HG03196 (cell line): ENCODE data around the gene SEC23A.
"Not testable (repeated sequence)": the region's sequence is repeated elsewhere in the genome, so short reads cannot be mapped to it uniquely, and the experiment has no call there.

Experiments used
- ATAC-seq: cut with Tn5 transposase; IDR thresholded peaks from one replicate; pipeline ENCODE4 v1.9.1; 2021; ENCODE audit not compliant: unreplicated experiment

Gene SEC23A

DNA sequence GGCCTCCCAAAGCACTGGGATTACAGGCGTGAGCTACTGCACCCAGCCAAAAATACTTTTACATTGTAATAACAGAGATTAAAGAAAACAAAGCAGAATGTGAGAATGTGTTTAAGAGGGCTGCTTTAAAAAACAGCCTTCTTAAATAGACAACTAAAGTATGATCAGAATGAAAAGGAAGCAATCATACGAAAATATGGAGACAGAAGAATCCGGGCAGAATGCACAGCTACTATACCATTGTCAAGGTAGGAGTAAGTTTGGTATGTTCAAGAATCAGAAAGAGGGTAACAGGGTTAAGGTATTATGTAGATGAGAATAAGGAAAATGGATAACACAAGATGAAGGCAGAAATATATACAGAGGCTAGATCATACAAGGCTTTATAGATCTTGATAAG is 8.5 kb downstream of the SEC23A start:
- no peak for ATAC-seq

DNA sequence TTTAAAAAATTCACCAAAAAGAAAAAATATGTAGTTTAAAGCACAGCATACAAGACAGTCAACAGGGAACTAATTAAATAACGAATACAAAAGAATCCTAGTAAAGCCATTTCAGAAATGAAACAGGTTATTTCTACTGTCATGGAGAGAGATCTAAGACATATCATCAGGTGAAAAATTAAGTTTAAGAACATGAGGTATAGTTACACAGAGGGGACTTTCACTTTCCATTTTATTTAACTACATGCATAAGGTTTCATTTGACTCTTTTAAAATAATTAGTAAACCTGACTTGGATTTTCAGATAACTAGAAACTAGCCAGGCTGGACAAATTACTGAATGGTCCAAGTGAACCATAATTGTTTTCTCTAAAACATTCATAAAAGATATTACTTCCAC is 11.3 kb downstream of the SEC23A start:
- no peak for ATAC-seq

DNA sequence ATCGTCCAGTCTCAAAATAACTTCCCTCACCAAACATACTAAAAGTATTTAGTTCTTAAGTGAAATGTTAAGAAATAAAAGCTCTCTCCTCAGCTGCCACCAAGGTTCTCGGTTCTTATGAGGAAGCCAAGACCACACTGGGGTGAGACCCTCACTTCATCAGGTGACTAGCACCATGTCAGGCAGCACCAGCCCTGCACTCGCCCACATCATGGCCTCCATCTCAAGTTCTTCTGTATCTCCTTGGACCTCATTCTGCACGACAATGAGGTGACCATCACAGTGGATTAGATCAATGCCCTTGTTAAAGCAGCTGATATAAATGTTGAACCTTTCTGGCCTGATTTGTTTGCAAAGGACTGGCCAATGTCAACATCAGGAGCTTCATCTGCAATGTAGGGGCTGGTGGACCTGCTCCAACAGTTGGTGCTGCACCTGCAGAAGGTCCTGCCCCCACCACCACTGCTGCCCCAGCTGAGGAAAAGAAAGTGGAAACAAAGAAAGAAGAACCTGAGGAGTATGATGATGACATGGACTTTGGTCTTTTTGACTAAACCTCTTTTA is 12.4 kb downstream of the SEC23A start:
- no peak for ATAC-seq

DNA sequence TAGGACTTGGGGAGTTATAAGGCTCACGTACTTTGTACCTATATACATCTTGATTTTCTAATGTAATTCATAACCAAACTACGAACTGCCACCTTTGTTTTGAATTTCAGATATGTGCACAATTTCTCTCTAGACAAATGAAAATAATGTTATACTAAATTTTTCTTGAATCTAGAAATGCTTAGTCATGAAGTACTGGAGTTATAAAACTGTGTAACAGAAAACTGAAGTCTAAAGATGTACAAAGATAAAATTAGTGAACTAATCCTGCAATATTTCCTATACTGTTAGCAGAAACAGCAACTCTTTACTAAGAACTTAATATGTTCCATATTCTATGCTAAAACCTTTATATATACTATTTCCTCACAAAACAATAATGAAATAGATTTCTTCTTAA is 15.5 kb downstream of the SEC23A start:
- ATAC-seq, result no peak

DNA sequence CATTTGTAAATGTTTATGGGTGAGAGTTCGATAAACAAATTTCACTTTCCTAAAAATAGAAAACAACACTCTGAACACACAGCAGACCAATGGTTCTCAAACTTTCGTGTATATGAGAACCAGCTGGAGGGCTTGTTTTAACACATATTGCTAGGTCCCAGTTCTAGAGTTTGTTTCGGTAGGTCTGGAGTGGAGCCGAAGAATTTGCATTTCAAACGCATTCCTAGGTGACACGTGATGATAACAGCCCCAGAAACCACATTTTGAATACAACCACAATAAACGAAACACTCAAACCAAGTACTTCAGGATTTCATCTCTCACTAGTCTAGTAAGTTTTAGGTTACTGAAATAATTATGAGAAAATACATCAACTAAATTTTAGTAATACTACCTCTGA is 17.1 kb downstream of the SEC23A start:
- no peak for ATAC-seq

DNA sequence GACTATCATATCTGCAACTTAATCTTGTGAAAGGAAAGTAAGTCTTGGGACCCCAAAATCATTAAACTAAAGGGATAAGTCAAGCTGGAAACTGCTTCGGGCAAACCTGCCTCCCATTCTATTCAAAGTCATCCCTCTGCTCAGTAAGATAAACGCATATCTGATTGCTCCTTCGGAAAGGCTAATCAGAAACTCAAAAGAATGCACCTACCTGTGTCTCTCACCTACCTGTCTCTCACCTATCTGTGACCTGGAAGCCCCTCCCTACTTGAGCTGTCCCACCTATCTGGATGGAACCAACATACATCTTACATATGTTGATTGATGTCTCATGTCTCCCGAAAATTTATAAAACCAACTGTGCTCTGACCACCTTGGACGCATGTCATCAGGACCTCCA is 19.9 kb downstream of the SEC23A start:
- ATAC-seq, result no peak

DNA sequence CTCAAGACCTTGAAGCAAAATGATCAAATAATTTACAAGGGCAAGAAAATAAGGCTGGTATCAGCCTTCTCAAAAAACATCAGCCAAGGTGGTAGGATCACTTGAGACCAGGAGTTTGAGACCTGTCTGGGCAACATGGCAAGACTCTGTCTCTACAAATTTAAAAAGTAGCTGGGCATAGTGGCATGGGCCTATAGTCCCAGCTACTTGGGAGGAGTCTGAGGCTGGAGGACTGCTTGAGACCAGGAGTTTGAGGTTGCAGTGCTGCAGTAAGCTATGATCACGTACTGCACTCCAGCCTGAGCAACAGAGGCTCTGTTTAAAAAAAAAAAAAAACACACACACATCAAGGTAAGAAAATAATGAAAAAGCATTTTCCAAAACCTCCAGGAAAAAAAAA is 22.1 kb downstream of the SEC23A start:
- ATAC-seq, result no peak

DNA sequence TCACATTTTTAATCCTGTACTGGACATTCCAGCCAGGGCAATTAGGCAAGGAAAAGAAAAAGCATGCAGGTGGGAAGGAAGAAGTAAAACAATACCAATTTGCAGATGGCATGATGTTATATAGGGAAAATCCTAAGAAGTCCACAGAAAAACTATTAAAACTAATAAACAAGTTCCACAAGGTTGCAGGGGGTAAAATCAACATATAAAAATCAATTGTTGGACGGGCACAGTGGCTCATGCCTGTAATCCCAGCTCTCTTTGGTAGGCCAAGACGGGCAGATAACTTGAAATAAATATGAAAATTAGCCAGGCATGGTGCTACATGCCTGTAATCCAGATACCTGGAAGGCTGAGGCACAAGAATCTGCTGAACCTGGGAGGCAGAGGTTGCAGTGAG is 31.9 kb downstream of the SEC23A start:
- ATAC-seq, result no peak

DNA sequence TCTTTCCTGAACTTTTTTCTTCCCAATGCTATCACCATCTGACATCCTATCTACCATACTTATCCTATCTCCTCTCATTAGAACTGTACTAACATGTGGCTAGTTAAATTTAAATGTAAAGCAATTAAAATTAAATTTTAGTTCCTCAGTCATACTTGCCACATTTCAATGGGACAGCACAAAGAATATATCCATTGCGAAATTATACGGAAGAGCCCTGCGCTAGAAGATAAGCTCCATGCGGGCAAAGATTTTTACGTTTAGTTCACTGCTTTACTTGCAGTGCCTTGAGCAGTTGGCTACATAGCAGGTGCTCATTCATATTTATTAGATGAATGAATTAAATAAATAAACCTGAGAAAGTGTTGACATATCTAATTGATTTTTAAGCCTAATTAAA is 33.1 kb downstream of the SEC23A start:
- ATAC-seq, result no peak

DNA sequence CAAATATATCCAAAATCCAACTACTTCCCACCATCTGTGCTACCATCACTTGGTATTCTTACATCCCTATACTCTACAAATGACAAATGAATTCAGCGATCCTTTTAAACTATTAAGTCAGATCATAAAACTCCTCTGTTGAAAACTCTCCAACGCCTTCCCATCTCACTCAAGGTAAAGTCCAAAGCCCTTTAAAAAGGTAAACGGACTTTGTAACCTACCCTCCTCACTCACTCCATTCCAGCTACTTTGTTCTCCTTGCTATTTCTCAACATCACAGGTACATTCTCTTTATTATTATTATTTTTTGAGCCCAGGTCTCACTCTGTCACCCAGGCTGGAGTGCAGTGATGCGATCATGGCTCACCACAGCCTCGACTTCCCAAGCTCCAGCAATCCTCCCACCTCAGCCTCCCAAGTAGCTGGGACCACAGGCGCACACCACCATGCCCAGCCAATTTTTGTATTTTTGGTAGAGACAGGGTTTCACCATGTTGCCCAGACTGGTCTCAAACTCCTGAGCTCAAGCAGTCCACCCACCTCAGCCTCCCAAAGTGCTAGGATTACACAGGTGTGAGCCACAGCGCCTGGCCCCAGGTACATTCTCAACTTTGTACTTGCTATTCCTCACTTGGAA is 33.7 kb downstream of the SEC23A start:
- not testable (repeated sequence) for ATAC-seq

DNA sequence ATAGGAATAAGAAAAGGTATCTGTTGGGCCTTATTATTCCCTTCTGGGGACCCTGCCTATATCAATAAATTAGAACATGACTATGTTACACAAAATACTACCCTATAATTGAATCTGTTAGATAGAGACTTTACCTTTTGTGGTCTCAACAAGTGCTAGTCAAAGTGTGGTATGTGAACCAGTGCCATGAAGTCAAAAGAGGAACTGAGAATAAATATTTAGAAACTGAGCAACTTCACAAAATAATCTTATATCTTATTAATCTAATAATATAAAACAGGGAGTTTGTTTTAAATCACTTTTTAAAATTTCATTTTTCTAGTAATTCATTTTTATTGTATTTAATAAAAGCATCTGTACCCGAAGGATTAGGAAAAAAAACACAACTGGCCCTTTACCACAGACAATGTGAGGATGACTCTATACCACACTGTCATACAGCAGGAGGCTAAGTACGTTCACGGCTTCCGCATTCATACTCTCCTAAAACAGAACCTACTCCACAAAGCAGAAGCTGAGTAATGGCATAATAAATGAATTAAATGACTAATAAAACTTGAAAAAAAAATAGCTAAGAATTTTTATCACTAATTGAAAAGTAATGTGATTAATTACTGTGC is 42.1 kb downstream of the SEC23A start:
- peak; percentile 99 for ATAC-seq

DNA sequence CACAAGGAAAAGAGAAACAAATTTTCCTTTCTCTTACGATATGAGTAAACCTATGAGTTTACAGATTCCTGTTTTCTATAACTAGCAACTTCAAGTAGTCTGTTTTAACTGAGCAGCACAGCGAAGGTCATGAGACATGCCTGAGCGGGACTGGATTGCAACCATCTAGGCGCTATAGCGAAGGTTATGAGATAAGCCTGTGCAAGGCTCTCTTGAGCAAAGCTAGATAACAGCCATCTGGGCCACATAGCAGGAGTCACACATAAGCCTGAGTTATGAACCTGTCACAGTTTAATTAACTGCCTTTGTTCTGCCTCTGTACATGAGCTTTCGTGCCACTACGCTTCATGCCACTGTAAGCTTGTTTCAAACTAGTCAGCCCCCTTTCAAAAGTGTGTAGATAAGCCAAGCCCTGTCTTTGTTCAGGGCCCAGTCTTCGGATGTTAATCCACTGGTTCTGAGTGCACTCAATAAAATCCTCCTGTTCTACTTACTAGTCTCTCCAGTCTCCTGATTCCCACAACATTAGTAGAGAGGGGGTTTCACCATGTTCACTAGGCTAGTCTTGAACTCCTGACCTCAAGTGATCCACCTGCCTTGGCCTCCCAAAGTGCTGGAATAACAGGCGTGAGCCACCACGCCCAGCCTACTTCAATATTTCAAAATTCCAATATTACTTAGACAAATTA is 47.1 kb downstream of the SEC23A start:
- ATAC-seq, result no peak

DNA sequence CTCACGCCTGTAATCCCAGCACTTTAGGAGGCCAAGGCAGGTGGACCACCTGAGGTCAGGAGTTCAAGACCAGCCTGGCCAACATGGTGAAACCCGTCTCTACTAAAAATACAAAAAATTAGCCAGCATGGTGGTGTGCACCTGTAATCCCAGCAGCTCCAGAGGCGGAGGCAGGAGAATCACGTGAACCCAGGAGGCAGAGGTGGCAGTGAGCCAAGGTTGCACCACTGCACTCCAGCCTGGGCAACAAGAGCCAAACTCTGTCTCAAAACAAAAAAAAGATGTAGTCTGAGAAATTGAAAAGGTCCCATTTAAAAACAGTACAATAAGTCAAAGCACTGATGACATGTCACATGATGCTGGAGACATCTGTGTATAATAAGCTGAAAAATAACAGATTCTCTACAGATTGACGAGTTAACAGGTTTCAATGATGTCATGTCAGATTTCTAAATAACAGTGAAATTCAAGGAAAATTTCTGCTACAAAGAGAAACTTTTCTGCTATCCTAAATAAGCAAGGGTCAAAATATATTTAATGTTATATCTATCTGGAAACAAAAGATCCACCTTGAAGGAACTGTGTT is 50.1 kb downstream of the SEC23A start:
- not testable (repeated sequence) for ATAC-seq

DNA sequence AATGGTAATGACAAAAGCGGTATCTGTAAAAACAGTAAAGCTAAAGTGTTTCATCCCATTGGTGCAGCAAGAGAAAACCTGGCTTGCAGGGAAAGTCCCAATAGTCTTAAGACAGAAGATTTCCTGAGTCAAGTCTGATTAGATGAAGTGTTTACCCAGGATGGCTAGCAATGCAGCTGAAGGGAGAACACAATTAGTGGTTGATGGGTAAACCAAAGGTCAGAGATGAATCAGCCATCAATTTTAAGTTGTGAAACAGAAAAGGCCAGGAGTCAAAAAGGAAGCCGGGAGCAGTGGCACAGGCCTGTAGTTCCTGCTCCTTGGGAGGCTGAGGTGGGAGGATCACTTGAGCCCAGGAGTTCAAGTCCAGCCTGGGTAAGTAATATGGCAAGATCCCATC is 52.6 kb downstream of the SEC23A start:
- no peak for ATAC-seq

DNA sequence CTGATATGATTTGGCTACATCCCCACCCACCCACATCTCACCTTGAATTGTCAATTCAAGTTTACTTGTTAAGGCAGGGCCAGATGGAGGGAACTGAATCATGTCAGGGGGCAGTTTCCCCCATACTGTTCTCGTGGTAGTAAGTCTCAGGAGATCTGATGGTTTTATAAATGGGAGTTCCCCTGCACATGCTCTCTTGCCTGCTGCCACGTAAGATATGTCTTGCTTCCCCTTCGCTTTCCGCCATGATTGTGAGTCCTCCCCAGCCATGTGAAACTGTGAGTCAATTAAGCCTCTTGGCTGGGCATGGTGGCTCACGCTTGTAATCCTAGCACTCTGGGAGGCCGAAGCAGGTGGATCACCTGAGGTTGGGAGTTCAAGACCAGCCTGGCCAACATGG is 57.1 kb downstream of the SEC23A start:
- ATAC-seq, result not testable (repeated sequence)

DNA sequence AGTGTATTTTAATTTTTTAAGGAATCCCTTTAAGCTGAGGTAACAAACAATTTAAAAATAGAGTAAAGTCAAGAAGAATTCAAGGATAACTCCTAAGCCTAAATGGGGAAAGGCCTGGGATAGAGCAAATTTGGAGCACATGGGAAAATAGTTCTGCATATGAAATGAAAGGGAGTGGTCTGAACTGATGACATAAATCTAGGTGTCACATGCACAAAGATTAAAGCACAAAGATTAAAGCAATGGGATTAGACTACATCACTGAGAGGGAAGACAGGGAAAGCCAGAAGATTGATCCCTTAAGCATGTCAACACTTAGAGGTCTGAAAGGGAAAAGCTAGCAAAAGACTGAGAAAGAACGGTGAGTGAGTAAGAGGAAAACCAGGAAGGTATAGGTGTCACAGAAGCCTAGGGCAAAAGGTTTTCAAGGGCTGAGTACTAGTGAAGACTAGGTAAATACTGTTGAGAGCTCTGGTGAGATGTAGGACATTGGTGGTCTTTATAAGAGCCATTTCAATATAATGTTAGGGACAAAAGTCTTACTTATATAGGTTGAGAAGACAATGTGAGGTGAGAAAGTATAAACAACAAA is 59.6 kb downstream of the SEC23A start:
- ATAC-seq, result no peak

DNA sequence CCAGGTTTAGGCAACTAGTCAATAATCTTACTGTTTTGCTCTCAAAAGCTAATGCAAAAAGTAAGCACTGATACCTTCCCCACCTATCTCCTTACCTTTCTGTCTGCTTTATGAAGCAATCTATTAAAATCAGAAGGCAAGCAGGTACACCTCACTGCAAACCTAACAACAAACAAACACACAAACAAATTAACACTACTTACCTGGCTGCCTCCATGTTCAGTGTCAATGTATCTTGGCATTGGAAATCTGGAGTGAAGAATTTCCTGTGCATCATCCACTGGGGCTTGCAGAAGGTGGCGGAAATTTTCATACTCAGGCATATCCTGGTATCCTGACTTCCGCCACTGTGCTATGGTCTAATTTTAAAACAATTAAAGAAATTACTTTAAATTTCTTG is 62.5 kb downstream of the SEC23A start:
- no peak for ATAC-seq

DNA sequence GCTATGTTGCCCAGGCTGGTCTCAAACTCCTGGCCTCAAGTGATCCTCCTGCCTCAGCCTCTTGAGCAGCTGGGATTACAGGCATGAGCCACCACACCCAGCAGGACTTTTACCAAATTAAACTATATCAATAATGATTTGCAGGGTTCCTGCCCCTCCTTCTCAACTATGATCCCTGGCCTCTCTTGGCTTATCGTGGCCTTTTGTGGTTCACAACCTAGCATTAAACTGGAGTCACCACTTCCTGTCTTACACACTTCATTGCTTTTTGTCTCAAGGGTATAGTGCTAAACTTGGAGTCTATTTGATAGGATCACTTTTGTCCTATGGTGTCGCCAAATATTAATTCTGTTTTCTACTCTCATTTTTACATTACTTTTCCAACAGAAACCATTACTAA is 64.5 kb downstream of the SEC23A start:
- ATAC-seq, result no peak

DNA sequence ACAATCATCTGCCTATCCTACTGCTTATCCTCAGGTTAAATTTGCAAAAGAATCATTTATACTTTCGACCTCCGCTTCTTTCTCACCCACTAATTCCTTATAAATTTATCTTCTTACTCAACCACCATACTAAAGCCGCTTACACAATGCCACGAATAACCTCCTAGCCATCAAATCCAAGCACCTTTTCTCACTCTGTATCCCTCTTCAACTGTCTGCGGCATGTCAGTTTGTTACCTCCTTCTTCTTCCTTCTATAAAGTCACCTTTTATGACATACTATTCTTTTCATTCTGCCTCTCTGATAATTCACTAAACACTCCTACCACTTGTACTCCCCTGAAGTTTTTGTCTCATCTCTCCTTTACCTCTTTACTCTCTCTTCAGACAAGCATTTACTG is 66.3 kb downstream of the SEC23A start:
- no peak for ATAC-seq

DNA sequence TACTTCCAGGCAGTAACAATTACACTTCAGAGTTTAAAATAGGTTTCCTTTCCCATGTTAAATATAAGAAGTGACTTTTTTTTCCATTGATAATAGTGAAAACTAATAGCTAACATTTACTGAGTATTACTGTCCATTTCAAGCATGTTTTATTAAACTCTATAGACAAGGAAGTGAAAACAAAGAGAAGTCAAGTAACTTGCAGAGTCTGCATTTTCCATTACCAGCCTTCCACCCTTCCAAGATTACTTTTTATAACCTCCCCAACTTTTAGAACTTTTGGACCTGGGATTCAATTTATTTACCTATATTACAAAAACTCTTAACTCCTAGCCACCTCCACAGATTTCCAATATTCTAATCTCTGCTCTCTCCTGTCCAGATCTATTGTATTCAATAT is 67.7 kb downstream of the SEC23A start:
- ATAC-seq, result no peak

DNA sequence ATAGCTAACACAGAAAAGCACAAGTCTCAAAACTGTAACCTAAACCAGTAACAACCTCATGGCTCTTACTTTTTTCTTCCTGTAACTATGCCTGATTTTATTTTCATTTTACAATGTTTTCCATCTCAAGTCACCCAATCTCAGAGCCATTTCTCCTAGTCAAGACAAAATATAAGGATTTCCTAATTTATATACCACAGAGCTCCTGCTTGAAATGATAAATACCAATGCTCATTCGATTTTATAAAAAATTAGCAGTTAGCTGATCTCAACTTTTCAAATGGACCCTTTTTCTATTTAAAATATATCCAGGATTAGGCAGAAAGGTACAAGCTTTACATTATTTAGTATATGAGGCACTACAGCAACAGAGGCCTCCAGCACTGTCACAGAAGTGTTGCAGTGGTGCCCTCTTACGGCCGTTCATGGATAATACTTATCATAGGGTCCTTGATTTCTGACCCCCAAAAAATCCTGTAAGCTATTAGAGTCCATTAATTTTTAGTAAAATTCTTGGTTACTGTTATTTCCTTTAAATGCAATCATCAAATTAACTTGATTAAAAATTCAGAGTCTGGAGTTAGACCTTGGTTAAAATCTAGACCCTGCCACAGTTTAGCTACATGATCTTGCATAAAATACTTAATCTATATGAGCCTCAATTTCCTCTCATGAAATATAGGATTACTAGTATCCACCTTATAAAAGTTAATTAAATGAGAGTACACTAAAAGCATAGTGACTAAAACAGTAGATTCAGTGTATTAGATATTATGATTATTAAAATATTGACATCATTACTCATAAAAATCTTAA is 68.3 kb downstream of the SEC23A start:
- ATAC-seq, result no peak
